HepG2 (cell line): Measurements from ENCODE around the gene PARP3. TPM values are rescaled to one million over a fixed set of nuclear protein-coding genes. Genes with fewer than 3 reads are reported as not detected.

Experiments used
- BRCA1 ChIP-seq: sonication (generic); formaldehyde crosslinking; IDR thresholded peaks from 2 replicates; pipeline ENCODE4 v1.4.0; 2020; ENCODE audit warnings: missing genetic modification reagents
- DMAP1 ChIP-seq: IDR thresholded peaks from 2 replicates; pipeline ENCODE4 v1.6.1; 2016
- ETV5 ChIP-seq: IDR thresholded peaks from 2 replicates; pipeline ENCODE4 v1.6.1; 2018; ENCODE audit warnings: missing biosample characterization, missing genetic modification reagents, inconsistent platforms, borderline replicate concordance
- FOXC1 ChIP-seq: sonication (generic); formaldehyde crosslinking; IDR thresholded peaks from 2 replicates; pipeline ENCODE4 v1.8.0; 2022; ENCODE audit warnings: mild to moderate bottlenecking, missing genetic modification reagents, borderline replicate concordance
- HCFC1 ChIP-seq: fragments of 150-350 bp; IDR thresholded peaks from 2 replicates; pipeline ENCODE4 v1.6.1; 2014; ENCODE audit warnings: low read depth, low read length
- HNRNPLL ChIP-seq: fragments of 200-400 bp; formaldehyde crosslinking; IDR thresholded peaks from 2 replicates; pipeline ENCODE4 v1.6.1; 2017; ENCODE audit warnings: mild to moderate bottlenecking, low read depth, low read length; ENCODE audit not compliant: poor library complexity, severe bottlenecking
- MXI1 ChIP-seq: IDR thresholded peaks from 3 replicates; pipeline ENCODE4 v1.6.1; 2012; ENCODE audit warnings: low read depth, low read length, inconsistent platforms, borderline replicate concordance
- NFE2L2 ChIP-seq: fragments of 150-350 bp; IDR thresholded peaks from 2 replicates; pipeline ENCODE4 v1.6.1; 2014; ENCODE audit warnings: low read length
- NFYB ChIP-seq: sonication (generic); formaldehyde crosslinking; IDR thresholded peaks from 2 replicates; pipeline ENCODE4 v1.4.0; 2020; ENCODE audit warnings: missing genetic modification reagents
- SRSF4 ChIP-seq: fragments of 200-400 bp; formaldehyde crosslinking; IDR thresholded peaks from one replicate; pipeline ENCODE4 v1.6.1; 2018; ENCODE audit warnings: mild to moderate bottlenecking, low read depth, low read length, moderate library complexity; ENCODE audit not compliant: poor library complexity, severe bottlenecking
- TMF1 ChIP-seq: sonication (generic); formaldehyde crosslinking; IDR thresholded peaks from 2 replicates; pipeline ENCODE4 v1.8.1; 2022; ENCODE audit warnings: low read depth, missing genetic modification reagents
- ZBTB20 ChIP-seq: sonication (generic); formaldehyde crosslinking; IDR thresholded peaks from 2 replicates; pipeline ENCODE4 v1.8.1; 2023; ENCODE audit warnings: missing genetic modification reagents, low read depth, mild to moderate bottlenecking, borderline replicate concordance
- ZNF331 ChIP-seq: sonication (generic); formaldehyde crosslinking; IDR thresholded peaks from 2 replicates; pipeline ENCODE4 v1.4.0; 2020; ENCODE audit warnings: missing genetic modification reagents
- ZNF335 ChIP-seq: sonication (generic); formaldehyde crosslinking; IDR thresholded peaks from 2 replicates; pipeline ENCODE4 v1.4.0; 2020; ENCODE audit warnings: missing genetic modification reagents
- ZNF556 ChIP-seq: sonication (generic); formaldehyde crosslinking; IDR thresholded peaks from 2 replicates; pipeline ENCODE4 v1.4.0; 2020; ENCODE audit warnings: mild to moderate bottlenecking, missing genetic modification reagents, borderline replicate concordance
- ZNF75D ChIP-seq: sonication (generic); formaldehyde crosslinking; IDR thresholded peaks from 2 replicates; pipeline ENCODE4 v1.8.1; 2023; ENCODE audit warnings: missing genetic modification reagents, mild to moderate bottlenecking, borderline replicate concordance
- polyA plus RNA-seq, 8 experiments: library from polyadenylated mRNA; depleted of rRNA in 3 of 8; stranded (reverse) in 7 of 8; unstranded in 1 of 8; fragments of >200 nt; fragmentation: Illumina TruSeq in 4 of 8; extraction: Trizol in 4 of 8; gene quantifications; 2 replicates each; pipeline versions ENCODE4 v1.2.1 to v1.2.3, GENCODE V29; 2011 to 2016; ENCODE audit warnings: low read depth in 4 of 8, missing spikeins in 1 of 8, mixed read lengths in 1 of 8; ENCODE audit not compliant: insufficient read depth in 1 of 8
- total RNA-seq, 5 experiments: library from RNA; depleted of rRNA; stranded (reverse); fragments of >200 nt; fragmentation: Illumina TruSeq; extraction: Trizol; gene quantifications; 2 replicates each; pipeline ENCODE4 v1.2.3, GENCODE V29; 2016; ENCODE audit warnings: low read depth in 1 of 5
- TF ChIP-seq, protein P1 (sequence below): sonication (generic); formaldehyde crosslinking; IDR thresholded peaks from 2 replicates; pipeline ENCODE4 v1.4.0; 2020; ENCODE audit warnings: mild to moderate bottlenecking, missing genetic modification reagents, borderline replicate concordance
- TF ChIP-seq, protein P2 (sequence below): IDR thresholded peaks from 2 replicates; pipeline ENCODE4 v1.6.1; 2016; ENCODE audit warnings: low read depth, missing genetic modification reagents, missing compliant biosample characterization
- TF ChIP-seq, protein P3 (sequence below): sonication (generic); formaldehyde crosslinking; IDR thresholded peaks from 2 replicates; pipeline ENCODE4 v1.8.1; 2023; ENCODE audit warnings: mild to moderate bottlenecking, missing genetic modification reagents, borderline replicate concordance
- TF ChIP-seq, protein P4 (sequence below), 2 experiments: sonication (generic) in 1 of 2; formaldehyde crosslinking in 1 of 2; IDR thresholded peaks; 2 replicates each; pipeline versions ENCODE4 v1.4.0 to v1.6.1; 2018 to 2020; ENCODE audit warnings: missing genetic modification reagents in 2 of 2, borderline replicate concordance in 1 of 2, low read depth in 1 of 2, mild to moderate bottlenecking in 1 of 2, missing biosample characterization in 1 of 2

PARP3 gene
- total and polyA plus RNA-seq, 2 of the 13 experiments (the other 11 are each of a cell fraction or from before 2014, with no cell fraction given), result 11.2 to 21.5 TPM

DNA sequence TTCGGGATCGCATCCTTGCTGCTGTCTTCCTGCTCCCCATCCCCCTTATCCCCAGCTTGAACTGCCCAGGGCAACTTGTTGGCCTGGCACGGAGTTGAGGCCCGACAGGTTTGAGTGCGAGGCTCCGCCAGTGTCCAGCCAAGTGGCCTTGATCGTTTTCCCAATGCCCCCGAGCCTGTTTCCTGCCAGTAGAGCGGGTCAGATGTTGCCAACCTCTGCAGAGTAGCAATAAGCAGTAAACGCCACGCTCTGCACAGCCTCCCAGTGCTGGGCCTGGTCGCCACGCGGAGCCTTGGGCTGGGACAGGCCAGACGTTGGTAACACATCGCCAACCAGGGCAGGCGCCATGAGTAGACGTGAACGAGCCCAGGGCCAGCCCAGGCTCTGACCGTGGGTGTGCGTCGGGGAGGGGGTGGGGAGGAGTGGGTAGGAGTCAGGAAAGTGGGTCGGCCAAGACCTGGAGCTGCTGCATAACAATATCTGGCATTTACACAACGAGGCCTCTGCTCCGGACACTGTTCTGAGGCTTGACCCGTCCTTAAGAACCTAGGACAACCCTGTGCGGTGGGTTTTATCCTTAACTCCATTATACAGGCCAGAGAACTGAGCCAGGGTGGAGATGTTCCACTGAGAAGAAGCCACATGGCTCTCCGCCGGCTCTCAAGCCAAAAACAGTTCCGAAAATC lies 32.3 kb downstream of the PARP3 start (continued):
- TF ChIP-seq, protein P1, sequence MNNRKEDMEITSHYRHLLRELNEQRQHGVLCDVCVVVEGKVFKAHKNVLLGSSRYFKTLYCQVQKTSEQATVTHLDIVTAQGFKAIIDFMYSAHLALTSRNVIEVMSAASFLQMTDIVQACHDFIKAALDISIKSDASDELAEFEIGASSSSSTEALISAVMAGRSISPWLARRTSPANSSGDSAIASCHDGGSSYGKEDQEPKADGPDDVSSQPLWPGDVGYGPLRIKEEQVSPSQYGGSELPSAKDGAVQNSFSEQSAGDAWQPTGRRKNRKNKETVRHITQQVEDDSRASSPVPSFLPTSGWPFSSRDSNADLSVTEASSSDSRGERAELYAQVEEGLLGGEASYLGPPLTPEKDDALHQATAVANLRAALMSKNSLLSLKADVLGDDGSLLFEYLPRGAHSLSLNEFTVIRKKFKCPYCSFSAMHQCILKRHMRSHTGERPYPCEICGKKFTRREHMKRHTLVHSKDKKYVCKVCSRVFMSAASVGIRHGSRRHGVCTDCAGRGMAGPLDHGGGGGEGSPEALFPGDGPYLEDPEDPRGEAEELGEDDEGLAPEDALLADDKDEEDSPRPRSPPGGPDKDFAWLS (CRISPR knock-in tag), result no peak
- TF ChIP-seq NFE2L2, result no peak
- TF ChIP-seq ZNF335 (CRISPR knock-in tag), result no peak
- no peak for TF ChIP-seq TMF1 (CRISPR knock-in tag)
- TF ChIP-seq ZNF75D (CRISPR knock-in tag), result no peak
- TF ChIP-seq BRCA1 (CRISPR knock-in tag), result no peak
- no peak for TF ChIP-seq NFYB (CRISPR knock-in tag)
- TF ChIP-seq HCFC1, result no peak
- TF ChIP-seq ZNF331, result no peak
- no peak for TF ChIP-seq ZNF556 (CRISPR knock-in tag)
- TF ChIP-seq DMAP1 (CRISPR knock-in tag), result no peak
- TF ChIP-seq, protein P2, sequence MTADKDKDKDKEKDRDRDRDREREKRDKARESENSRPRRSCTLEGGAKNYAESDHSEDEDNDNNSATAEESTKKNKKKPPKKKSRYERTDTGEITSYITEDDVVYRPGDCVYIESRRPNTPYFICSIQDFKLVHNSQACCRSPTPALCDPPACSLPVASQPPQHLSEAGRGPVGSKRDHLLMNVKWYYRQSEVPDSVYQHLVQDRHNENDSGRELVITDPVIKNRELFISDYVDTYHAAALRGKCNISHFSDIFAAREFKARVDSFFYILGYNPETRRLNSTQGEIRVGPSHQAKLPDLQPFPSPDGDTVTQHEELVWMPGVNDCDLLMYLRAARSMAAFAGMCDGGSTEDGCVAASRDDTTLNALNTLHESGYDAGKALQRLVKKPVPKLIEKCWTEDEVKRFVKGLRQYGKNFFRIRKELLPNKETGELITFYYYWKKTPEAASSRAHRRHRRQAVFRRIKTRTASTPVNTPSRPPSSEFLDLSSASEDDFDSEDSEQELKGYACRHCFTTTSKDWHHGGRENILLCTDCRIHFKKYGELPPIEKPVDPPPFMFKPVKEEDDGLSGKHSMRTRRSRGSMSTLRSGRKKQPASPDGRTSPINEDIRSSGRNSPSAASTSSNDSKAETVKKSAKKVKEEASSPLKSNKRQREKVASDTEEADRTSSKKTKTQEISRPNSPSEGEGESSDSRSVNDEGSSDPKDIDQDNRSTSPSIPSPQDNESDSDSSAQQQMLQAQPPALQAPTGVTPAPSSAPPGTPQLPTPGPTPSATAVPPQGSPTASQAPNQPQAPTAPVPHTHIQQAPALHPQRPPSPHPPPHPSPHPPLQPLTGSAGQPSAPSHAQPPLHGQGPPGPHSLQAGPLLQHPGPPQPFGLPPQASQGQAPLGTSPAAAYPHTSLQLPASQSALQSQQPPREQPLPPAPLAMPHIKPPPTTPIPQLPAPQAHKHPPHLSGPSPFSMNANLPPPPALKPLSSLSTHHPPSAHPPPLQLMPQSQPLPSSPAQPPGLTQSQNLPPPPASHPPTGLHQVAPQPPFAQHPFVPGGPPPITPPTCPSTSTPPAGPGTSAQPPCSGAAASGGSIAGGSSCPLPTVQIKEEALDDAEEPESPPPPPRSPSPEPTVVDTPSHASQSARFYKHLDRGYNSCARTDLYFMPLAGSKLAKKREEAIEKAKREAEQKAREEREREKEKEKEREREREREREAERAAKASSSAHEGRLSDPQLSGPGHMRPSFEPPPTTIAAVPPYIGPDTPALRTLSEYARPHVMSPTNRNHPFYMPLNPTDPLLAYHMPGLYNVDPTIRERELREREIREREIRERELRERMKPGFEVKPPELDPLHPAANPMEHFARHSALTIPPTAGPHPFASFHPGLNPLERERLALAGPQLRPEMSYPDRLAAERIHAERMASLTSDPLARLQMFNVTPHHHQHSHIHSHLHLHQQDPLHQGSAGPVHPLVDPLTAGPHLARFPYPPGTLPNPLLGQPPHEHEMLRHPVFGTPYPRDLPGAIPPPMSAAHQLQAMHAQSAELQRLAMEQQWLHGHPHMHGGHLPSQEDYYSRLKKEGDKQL (CRISPR knock-in tag), result no peak
- TF ChIP-seq ETV5, result no peak
- TF ChIP-seq SRSF4, result no peak
- TF ChIP-seq, protein P3, sequence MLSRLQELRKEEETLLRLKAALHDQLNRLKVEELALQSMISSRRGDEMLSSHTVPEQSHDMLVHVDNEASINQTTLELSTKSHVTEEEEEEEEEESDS, result no peak; the same call in 1 of the 2 replicates
- peak; percentile 4; the same call in 1 of the 2 replicates for TF ChIP-seq FOXC1
- no peak for TF ChIP-seq HNRNPLL
- TF ChIP-seq ZBTB20, result no peak
- TF ChIP-seq MXI1, result no peak
- TF ChIP-seq, protein P4, sequence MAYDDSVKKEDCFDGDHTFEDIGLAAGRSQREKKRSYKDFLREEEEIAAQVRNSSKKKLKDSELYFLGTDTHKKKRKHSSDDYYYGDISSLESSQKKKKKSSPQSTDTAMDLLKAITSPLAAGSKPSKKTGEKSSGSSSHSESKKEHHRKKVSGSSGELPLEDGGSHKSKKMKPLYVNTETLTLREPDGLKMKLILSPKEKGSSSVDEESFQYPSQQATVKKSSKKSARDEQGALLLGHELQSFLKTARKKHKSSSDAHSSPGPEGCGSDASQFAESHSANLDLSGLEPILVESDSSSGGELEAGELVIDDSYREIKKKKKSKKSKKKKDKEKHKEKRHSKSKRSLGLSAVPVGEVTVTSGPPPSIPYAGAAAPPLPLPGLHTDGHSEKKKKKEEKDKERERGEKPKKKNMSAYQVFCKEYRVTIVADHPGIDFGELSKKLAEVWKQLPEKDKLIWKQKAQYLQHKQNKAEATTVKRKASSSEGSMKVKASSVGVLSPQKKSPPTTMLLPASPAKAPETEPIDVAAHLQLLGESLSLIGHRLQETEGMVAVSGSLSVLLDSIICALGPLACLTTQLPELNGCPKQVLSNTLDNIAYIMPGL (CRISPR knock-in tag; IDR thresholded peaks at IDR 0.05; ENCODE audit: borderline replicate concordance in 1 of 2, low read depth in 1 of 2), result no peak
